GM21737 (cell line): ENCODE results near the gene ATG13.

Experiments
- ATAC-seq: cut with Tn5 transposase; IDR thresholded peaks from one replicate; pipeline ENCODE4 v1.9.1; 2021; ENCODE audit warnings: mild to moderate bottlenecking, moderate library complexity; ENCODE audit not compliant: unreplicated experiment

The ATG13 gene

GRCh38 chr11:46674463-46675287, 57.3 kb downstream of the ATG13 start:
- ATAC-seq, result no peak

DNA sequence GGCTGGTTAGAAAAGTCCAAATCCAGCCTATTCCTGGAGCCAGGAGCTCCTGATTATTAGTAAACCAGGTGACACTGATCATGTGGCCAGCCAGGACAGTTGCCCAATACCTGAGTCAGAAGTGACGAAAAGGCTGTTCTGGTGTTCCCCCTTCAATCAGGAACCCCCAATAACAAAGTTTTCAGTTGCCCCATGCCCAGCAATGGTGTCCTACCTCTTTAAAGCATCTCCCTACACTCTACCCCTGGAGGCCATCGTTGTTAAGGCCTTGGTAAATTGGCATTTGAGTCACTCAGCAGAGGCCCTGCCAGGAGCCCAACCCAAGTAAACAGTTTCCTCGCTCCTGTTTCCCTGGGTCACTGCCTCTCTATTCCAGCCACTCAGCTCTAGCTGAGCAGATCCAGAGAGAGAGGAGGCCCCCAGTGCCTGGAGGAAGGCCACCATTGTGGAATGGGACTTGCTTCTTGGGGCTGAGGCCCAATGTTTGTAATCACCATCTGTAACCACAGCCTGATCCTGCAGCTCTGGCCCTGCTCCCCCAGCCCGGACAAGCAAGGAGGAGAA, 58.0 kb downstream of the ATG13 start:
- ATAC-seq, result no peak

DNA sequence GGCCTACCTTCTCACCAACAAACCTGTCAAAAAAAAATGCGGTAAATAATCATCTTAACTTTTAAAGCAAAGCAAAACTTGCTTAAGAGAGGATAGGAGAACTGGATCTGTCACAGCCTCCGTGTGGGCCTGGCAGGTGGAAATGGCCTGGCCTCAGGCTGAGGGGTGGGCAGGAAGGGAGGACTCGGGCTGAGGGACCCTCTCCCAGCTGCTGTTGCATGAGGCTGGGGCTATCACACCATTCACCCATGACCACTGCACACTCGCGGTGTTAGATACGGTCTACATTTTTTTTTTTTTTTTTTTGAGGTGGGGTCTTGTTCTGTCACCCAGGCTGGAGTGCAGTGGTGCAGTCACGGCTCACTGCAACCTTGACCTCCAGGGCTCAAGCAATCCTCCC, 58.6 kb downstream of the ATG13 start:
- no peak for ATAC-seq

DNA sequence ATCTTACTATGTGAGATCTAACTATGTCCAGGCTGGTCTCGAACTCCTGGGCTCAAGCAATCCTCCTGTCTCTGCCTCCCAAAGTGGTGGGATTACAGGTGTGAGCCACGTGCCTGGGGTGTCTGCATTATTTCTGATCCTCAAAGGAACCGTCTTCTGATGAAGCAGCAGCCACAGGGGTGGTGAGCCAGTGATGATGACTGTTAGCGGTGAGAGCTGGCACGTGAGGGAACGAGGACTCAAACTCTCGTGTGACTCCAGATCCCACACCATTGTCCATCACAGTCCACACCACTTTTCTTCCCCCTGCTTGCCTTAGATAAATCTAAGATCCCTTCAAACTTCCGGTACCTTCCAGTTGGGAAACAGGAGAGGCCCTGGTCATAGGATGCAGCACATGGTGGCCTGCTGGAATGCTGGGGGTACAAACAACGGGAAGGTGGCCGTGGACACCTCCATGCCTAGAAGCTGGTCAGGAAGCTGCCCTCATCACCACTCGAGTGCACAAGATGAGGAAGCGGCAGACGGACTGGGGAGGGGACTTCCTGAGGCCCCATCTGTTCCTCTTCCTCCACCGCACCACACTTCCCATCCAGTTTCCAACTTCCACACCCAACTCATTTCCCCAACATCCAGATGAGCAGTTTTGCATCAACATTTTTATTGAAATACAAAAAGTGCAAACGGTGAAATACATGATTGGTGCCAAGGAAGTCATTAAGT, 59.2 kb downstream of the ATG13 start:
- no peak for ATAC-seq

DNA sequence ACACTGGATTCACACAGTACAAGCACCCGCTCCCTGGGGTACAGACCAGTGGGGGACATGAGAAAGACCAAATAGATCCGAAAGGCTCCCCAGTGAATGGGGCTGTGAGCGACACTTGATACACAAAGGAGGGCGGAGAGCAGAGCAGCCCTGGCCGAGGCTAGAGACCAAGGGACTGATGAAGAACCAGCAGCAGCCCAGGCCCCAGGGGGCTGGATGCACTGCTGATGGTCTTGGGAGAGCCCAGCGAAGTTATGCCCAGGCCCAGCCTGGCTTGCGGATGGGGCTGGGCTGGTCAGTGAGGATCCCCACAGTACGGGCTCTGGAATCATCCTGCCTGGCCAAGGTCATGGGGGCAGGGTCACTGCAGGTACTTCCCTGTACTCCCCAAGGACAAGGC, 59.8 kb downstream of the ATG13 start:
- ATAC-seq, result no peak

DNA sequence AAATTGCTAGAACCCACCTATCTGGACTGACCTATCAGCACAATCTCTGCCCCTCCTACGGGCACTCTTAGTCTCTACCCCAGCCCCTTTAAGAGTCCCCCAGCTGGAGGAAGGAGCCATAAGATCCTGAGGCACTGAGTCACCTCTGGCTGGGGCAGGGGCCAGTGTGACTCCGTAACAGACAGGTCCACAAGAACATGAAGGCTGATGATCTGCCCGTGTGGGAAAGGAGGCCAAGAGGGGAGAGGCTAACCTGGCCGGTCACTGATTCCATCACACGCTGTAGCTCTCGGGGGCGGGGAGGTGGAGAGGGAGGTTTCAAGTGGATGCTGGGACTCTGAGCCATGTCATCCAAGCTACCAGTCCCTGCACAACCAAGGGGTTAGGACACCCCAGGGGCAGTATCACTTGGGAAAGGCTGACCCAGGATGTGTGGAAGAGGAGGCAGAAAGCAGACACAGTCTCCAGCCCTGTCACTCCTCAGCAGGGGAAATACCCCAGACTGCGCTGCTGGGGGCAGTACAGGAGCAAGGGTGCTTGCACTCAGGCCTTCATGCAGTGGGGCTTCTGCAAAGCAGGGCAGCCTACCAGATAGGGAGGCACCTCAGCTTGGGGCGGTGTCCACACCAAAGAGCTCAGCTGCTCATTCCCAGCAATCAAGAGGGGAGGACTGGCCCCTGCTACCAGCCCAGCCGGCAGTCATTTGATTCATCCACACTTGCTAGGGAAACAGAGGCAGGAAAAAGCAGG, 60.8 kb downstream of the ATG13 start:
- no peak for ATAC-seq

- ATAC-seq, result no peak
Observed at GRCh38 chr11:46678741-46679130, 61.4 kb downstream of the ATG13 start.

GRCh38 chr11:46679241-46680163, 62.1 kb downstream of the ATG13 start:
- ATAC-seq, result no peak

DNA sequence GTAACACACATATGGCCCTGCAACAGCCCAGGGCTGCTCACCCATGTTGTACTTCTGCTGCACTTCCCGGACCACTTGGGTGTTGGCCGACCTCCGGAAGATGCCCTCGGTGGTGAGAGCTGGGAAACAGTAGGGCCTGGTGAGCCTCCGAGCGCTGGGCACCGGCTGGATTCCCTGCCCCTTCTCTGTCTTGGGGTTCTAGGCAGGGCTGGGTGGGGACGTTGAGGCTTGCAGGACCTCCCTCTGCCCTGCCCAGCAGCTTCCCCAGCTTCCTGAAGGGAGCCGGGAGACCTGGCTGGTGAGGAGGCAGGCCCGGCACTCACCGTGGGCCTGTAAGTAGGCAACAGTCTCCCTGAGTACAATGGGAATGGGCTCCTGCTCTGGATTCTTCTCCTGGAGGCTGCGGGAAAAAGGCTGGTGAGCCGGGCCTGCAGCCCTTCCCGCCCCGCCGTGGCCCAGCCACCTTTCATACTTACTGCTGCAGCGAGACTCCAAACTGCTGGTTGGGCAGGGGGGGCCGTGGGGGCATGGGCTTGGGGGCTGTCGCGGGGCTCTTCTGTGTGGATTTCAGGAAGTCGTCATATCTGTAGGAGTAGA, 62.9 kb downstream of the ATG13 start:
- ATAC-seq, result no peak

GRCh38 chr11:46680815-46681214, 63.5 kb downstream of the ATG13 start:
- ATAC-seq, result no peak

DNA sequence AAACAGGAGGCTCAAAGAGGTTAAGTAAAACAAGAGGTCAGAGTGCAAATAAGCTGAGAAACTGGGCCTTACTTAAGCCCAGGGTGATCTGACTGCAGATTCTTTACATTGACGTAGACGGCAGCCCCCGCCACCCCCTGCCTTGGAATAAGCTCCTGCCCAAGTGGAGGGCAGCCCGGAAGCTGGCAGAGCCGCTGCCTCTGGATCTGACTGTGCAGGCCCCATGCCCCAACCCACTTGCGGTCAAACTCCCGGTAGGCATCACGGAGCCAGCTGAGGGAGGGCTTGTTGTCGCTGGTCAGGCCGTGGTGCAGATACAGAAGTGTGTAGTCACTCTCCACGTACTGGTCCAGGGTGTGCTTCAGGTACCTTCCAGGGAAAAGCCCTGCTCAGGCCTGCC, 64.5 kb downstream of the ATG13 start:
- no peak for ATAC-seq

DNA sequence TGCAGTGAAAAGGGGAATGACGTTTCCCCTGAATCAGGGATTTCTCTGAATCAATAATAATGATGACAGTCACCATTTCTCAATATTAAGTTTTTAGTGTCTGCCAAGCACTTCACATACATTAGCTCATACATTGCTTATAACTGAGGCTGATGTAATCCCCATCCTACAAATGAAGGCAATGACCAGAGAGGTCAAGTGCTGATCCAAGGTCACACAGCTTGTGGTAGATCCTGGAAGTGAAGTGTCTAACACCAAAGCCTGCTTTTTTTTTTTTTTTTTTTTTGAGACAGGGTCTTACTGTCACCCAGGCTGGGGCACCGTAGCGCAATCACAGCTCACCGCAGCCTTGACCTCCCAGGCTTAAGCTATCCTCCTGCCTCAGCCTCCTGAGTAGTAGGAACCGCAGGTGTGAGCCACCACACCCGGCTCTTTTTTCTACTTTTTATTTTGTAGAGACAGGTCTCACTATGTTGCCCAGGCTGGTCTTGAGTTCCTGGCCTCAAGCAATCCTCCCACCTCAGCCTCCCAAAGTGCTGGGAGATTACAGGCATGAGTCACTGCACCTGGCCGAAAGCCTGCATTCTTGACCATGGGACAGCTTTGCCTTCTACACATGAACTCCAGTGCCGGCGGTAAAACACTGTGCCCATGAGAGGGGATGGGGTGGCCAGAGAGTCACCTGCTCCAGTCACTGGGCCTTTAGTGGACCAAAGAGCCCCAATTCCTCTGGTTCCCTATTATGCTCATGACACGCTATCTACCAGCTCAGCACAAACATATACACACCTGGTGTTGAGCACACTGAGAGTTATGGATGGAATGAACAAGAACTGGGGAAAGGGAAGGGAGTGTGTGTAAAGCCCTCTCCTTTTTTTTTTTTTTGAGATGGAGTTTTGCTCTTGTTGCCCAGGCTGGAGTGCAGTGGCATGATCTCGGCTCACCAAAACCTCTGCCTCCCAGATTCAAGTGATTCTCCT, 65.7 kb downstream of the ATG13 start:
- no peak for ATAC-seq

- no peak for ATAC-seq
Observed at GRCh38 chr11:46684367-46684766, 67.0 kb downstream of the ATG13 start.

DNA sequence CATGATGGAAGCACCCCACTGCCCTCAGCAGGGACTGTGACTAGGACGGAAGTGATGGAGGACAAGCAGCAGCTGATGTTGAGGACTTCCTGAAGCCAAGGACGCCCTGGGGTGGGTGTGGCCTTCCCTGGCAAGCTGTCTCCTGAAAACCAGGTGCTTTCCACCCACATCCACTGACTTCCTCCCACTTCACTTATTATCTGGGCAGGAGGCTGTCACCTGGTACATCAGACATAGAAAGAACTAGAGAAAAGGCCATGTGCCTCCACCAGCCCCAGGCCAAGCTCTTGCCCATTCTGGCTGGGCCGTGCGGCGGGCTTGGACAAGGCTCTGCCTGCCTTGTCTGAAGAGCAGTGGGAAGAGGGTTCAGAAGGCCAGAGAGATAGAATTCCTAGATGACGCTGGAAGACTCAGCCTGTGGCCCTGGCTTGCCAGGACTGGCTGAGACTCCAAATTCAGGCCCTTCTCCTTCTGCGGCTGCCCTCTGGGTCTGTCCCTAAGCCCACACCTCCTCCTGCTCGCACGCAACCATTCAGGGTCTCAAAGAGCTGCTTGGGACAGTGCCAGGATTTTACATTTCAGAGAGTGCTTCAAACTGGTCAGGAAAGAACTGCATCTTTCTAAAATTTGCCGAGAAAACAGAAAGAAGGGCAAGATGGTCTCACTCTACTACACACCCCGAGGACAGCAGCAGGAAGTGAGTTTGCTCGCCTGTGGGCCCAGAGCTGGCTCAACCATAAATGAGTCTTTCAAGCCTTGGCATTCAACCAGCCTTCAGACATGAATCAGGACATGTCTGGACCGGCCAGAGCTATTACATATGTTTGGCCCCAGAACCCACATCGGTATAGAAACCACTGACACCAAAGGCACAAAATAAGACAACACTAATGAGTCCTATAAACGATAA, 69.8 kb downstream of the ATG13 start:
- ATAC-seq, result no peak

- no peak for ATAC-seq
Observed at GRCh38 chr11:46690702-46691101, 73.3 kb downstream of the ATG13 start.

- no peak for ATAC-seq
Observed at GRCh38 chr11:46692450-46692849, 75.1 kb downstream of the ATG13 start.

DNA sequence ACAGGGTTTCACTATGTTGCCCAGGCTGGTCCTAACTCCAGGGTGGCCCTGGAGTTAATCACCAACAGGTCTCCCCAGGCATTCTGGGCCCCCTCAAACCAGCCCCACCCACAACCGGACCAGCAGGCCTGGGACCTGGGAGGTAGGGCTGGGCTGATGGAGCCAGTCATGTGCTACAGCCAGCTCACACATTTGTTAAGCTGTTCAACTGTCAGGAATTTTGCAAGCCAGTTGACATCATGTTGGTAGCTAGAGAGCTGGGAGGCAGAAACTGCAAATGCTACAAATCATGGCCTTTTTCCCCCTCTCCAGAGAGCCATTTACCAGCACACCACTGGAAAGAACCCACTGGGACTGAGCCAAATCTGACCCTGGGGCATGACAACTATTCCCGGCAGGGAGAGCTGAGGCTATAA, 76.3 kb downstream of the ATG13 start:
- ATAC-seq, result no peak

GRCh38 chr11:46694072-46694471, 76.7 kb downstream of the ATG13 start:
- ATAC-seq, result no peak
